ENCODE data around the gene FRAS1.
"Not testable (repeated sequence)": the region's sequence is repeated elsewhere in the genome, so short reads cannot be mapped to it uniquely, and the experiment has no call there.

FRAS1 gene

DNA sequence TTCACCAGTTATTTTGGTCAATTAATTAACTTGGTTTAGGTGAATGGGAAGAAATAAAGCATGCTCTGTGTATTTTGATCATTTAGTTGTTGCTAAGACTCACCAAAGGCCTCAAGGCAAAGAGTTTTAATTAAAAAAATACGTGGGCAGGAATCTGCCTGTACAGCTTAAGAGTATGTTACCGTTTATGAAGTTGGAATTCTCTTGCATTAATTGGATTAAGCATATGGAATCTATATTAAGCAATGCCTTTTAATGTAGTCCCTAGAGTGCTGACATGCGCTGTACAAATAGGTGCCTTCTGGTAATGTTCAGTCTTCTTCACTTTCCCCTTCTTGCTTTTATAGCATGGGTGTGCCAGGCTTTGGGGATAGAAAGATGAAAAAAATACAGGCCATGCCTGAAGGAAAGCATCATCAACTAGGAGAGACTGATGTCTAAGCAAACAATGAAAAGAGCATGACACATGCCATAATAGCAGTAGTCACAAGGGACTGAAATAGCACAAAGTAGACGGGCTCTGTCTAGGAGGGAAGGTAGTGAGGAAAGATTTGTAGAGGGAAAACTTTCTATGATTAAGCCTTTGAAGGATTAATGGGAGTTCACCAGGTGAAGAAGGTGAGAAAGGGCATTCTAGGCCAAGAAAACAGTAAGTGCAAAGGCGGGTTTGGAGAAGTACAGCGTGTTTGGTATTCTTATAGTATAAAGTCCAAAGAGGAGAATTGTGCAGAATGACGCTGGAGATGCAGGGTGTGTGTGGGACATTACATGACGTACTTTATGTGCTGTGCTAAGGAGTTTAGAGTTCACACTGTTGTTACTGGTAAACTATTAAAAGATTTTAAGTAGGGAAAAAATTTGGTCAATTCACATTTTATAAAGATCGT, 268.4 kb downstream of the FRAS1 start:
- no peak overlapping the region for H3K4me3 ChIP-seq (ENCODE audit: low read depth, low read length)
- TF ChIP-seq CTCF (IDR thresholded peaks at IDR 0.05; ENCODE audit: low read depth, low read length), result no peak

DNA sequence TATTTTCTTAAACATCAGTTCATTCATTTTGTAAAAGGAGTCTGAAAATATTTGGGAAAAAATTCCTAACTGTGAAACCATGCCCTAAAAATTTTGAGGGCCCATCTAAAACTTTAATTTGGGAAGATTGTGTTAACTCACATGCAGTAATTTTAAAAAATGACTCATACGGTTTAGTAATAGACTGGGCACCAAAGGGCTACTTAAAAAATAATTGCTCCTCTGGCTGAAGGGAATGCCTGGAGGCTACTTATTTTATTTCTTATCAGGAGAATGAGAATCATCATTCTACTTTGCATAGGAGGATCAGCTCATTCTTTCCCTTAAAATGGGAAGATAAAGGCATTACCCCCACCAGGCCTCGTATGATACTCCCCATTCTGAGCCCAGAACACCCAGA, 271.5 kb downstream of the FRAS1 start:
- H3K4me3 ChIP-seq (ENCODE audit: low read depth, low read length), result not testable (repeated sequence)

DNA sequence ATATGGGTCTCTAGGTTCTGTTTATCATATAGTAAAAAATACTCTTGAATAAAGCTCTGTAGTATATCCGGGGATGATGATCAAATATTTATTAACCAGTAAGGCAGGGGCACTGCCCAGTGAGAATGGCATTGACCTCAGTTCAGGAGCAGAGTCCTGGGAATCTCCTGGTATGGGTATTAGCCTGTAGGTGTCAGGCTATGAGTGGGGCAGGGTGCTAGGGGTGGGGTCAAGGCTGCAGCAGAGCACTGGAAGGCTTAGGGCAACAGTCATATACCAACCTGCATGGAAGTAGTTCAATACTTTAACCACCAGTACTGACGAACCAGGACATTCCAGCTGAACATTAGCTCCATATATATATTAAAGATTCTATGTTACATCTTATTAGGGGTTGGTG, 274.1 kb downstream of the FRAS1 start:
- no peak for TF ChIP-seq CTCF (IDR thresholded peaks at IDR 0.05; ENCODE audit: low read depth, low read length)
- no peak overlapping the region for H3K4me3 ChIP-seq (ENCODE audit: low read depth, low read length)

DNA sequence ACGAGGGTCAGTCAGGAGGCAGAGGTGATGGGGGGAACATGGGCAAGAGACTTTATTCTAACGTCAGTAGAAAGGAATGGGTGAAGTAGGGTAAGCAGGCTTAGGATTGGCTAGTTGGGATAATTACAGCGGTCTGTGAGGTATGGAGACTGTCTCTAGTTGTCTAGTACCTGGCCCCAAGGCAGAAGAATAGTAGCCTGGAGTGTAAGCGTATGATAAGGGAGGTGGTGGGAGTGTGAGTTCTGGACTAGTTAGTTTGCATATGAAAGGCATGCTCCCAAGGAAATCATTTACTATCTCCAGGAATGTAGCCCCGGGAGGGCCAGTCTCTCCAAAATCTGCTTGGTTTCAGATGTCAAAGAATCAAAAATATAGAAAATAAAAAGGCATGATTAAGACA, 274.8 kb downstream of the FRAS1 start:
- no peak for TF ChIP-seq CTCF (IDR thresholded peaks at IDR 0.05; ENCODE audit: low read depth, low read length)
- no peak overlapping the region for H3K4me3 ChIP-seq (ENCODE audit: low read depth, low read length)

- no peak for TF ChIP-seq CTCF (IDR thresholded peaks at IDR 0.05; ENCODE audit: low read depth, low read length)
- H3K4me3 ChIP-seq (ENCODE audit: low read depth, low read length), result no peak overlapping the region
Observed at GRCh38 chr4:78332976-78333375, 275.9 kb downstream of the FRAS1 start.

DNA sequence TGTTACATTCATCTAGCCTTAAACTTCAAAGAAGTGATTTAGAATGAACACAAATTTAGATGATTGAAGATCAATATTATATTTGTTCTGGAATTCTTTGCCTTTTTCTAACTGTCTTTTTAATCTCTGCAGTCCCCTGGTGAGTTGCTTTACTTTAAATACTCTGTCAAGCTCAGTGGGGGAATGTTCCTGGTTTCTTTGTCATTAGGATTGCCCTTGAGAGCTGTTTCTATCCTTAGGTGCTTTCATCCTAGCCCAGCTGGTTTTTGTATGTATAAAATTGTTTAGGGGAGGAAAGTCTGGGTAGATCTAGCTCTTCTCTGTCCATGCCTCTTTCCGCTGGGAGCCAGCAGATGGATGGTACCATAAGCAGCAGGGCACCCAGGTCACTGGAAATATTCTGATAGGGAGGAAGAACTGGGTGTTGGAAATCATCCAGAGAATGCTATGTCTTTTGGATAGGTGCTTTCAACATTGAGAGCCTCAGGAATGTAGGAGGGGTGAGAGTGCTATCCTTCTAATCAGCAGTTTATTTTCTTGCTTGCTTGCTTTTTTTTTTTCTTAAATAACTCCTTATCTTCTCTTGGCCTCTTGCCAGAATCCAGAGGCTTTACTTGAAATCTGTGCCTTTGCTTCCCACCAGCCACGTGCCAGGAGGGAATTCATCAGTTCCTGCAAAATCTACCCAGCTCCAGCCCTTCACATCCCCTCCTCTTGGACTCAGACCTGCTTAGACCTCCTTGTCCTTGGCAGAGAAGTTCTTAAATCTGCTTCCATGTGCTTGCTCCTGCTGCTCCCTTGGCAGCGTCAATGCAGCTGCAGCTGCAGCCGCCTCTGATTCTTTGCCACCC, 279.2 kb downstream of the FRAS1 start:
- no peak for TF ChIP-seq CTCF (IDR thresholded peaks at IDR 0.05; ENCODE audit: low read depth, low read length)
- no peak overlapping the region for H3K4me3 ChIP-seq (ENCODE audit: low read depth, low read length)

GRCh38 chr4:78337244-78338020, 280.3 kb downstream of the FRAS1 start:
- TF ChIP-seq CTCF (IDR thresholded peaks at IDR 0.05; ENCODE audit: low read depth, low read length), result no peak
- no peak overlapping the region for H3K4me3 ChIP-seq (ENCODE audit: low read depth, low read length)
